SIG-M5 treated with dmso at 0.1 percent for 504 hours (cell line): ENCODE measurements around the gene GHRH.

Experiments used
- DNase-seq: peaks from one replicate; lab custom pipeline; 2025; ENCODE audit not compliant: unreplicated experiment; lab: John Stamatoyannopoulos, UW

The GHRH gene

DNA sequence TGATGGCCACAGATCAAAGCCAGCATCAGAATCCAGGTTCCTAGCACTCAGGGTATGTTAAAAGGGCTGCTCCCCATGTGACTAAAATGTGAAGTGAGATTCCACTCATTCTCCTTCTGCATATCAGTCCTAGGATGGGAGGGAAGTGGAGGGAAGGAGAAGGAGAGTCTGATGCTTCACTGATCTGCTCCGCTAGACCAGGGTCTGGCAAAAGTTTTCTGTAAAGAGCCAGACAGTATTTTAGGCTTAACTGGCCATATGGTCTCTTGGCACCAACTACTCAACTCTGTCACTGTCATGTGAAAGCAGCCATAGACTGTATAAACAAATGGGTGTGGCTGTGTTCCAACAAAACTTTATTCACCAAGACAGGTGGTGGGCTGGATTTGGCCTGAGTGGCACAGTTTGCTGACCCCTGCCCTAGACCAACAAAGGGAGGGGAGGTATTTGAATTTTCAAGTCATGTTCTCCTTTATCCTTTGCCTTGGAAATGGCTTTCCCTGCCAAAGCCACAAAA is 22.6 kb downstream of the GHRH start:
- no peak for DNase-seq

GRCh38 chr20:37238426-37238825 is 23.2 kb downstream of the GHRH start:
- no peak for DNase-seq

GRCh38 chr20:37237656-37238055 is 24.0 kb downstream of the GHRH start:
- DNase-seq, result no peak

DNA sequence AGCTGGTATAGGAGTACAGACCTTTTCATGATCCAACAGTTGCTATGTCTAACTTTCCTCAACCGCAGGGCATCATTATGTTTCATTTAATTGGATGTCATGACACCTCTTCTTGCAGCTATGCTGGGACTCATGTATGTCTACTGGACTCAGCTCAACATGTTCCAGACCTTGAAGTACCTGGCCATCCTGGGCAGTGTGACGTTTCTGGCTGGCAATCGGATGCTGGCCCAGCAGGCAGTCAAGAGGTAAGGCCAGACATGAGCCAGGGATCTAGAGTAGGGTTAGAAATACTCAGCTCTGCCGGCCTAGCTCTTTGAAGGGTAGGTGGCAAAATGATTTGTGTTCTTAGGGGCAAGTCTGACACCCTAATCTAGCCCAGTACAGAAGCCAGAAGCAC is 25.2 kb downstream of the GHRH start:
- no peak for DNase-seq

- DNase-seq, result no peak
These were observed 26.5 kb downstream of the GHRH start for GRCh38 chr20:37235065-37235464.

DNA sequence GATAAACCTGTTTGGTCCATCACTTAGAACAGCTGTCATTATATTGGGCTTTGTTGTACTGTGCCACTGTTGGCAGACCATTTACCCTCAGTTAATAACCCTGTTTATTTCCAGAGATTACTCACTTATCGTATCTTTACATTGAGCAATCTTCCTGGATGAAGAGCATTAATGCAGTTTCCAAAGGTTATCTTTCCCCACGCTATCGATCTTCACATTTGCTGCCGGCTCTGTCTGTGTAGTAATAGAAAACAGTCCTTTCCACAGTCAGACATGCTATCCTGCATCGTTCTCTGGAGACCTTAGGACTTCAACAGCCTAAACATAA is 27.4 kb downstream of the GHRH start:
- DNase-seq, result no peak

- DNase-seq, result no peak
These were observed 27.9 kb downstream of the GHRH start for GRCh38 chr20:37233548-37234253.

GRCh38 chr20:37231947-37232630 is 29.5 kb downstream of the GHRH start:
- no peak for DNase-seq

GRCh38 chr20:37230200-37230599 is 31.4 kb downstream of the GHRH start:
- no peak for DNase-seq

GRCh38 chr20:37229357-37229756 is 32.3 kb downstream of the GHRH start:
- no peak for DNase-seq

GRCh38 chr20:37228656-37229055 is 33.0 kb downstream of the GHRH start:
- DNase-seq, result no peak

GRCh38 chr20:37228082-37228481 is 33.5 kb downstream of the GHRH start:
- DNase-seq, result no peak

DNA sequence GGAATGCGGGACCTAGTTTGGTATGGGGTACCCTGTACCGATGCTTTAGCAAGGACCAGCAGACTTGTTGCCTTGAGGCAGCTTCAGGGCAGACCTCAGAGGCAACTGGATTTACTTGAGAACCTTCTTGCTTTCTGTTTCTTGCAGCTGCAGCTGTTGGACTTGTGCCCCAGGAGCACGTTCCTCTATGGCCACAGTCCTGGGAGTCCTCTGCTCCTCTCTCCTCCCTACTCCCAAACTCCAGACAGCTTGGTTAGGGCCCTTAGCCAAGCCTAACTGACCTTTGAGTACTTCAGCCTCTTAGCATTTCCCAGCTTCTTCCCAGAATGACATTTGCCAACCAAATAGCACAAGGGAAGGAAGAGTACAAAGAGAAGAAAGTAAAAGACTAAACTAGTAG is 34.7 kb downstream of the GHRH start:
- no peak for DNase-seq

- no peak for DNase-seq
These were observed 36.5 kb downstream of the GHRH start for GRCh38 chr20:37225146-37225545.

GRCh38 chr20:37223053-37223452 is 38.6 kb downstream of the GHRH start:
- DNase-seq, result peak; percentile 93

GRCh38 chr20:37222086-37222485 is 39.5 kb downstream of the GHRH start:
- no peak for DNase-seq

DNA sequence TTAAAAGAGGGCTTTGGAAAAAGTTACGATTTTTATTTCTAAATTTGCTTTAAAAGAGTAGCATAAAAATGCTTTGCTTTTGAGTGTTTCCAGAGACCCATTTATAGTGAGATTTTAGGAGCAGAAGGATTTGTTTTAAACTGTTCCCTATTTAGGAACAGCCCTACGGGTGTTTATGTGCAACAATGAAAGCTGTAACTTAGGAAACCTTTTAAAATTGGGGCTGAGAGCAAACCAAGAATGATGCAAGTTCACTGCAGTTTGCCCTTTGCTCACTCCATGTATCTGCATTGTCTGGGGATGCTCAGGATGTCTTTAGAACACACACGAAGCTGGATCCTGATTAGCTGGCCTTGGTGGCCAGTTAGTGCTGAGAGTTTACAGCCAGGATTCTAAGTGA is 40.9 kb downstream of the GHRH start:
- DNase-seq, result peak; percentile 4

- no peak for DNase-seq
These were observed 41.6 kb downstream of the GHRH start for GRCh38 chr20:37219751-37220668.

DNA sequence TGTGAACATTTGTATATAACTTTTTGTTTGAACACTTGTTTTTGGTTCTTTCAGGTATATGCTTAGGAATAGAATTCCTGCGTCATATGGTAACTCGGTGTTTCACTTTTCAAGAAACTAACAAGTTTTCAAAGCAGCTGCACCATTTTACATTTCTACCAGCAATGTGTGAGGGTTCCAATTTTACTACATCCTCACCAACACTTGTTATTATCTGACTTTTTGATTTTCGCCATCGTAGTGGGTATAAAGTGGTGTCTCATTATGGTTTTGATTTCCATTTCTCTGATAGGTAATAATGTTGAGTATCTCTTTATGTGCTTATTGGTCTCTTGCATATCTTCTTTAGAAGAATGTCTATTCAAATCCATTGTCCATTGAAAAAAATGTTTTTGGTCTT is 42.6 kb downstream of the GHRH start:
- no peak for DNase-seq

GRCh38 chr20:37218441-37218840 is 43.2 kb downstream of the GHRH start:
- no peak for DNase-seq

DNA sequence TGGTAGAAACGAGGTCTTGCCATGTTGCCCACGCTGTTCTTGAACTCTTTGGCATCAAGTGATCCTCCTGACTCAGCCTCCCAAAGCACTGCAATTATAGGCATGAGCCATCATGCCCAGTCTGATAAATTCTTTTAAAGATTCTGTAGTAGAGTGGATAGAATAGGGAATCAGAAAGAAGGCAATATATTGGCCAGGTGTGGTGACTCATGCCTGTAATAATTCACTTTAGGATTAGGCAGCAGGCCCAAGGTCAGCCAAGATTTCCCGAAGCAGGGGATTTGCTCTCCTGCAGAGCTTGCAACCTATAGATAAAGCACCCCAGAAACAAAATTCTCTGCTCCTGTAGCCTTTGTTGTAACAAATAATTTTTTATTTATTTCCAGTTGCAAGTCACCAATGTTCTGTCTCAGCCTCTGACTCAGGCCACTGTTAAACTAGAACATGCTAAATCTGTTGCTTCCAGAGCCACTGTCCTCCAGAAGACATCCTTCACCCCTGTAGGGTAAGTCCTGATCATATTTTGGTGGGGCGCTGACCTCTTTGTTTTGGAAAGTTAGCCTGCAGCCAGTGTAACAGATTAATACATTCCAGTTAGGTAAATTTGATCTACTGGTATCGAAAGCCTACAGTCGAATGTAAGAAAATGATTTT is 51.8 kb downstream of the GHRH start:
- DNase-seq, result no peak
